ENCODE data around the gene IL17B. TPM values are rescaled to one million over a fixed set of nuclear protein-coding genes. Genes with fewer than 3 reads are reported as not detected.

Gene IL17B
- total RNA-seq, 1 experiment from 2014 or later: 1.5 TPM

DNA sequence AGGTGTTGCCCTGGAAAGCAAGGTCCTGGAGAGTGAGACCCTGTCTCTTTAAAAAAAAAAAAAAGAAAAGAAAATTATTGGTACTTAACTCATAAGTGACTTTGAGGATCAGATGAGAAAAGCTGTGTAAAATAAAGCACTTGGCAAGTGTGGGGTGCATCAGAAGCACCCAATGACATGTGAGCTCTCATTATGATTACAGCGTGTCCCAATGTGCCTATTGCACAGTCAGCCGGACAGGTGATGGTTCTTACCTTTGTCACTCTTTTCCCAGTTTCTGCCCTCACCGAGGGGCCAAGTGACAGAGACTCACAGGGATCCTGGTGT, 40.4 kb upstream of the IL17B start:
- DNase-seq: no peak
- Histone ChIP-seq H3K4me1 (peaks cover 3% of the 10 kb centered on the region; the same call in 1 of the 2 replicates), H3K27ac (no peak overlapping the region), H3K9me3 (replicated peaks) (no peaks in the 10 kb centered on the region), H3K4me3 (no peak overlapping the region), H3K36me3 (no peaks in the 10 kb centered on the region), H3K27me3 (no peaks in the 10 kb centered on the region)

DNA sequence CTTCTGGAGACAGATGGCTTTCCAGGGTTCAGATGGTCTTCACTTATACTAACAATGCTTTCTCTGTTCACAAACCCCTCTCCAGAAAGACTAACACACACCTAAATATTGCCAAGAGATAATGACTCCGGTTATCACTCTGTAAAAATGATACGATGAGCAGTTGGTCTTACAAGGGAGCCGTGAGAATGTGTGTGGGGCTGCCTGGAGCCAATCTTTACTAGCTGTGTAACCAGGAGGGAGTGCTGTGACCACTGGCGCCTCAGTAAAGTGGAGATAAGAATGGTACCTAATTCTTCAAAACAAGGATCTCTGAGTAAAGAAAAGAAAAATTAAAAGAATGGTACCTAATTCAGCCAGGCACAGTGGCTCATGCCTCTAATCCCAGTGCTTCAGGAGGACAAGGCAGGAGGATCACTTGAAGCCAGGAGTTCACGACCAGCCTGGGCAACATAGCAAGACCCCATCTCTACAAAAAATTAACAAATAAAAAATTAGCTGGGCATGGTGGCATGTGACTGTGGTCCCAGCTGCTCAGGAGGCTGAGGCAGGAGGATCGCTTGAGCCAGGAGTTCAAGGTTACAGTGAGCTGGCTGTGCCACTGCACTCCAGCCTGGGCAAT, 39.9 kb upstream of the IL17B start:
- H3K27me3 ChIP-seq: no peaks in the 10 kb centered on the region
- H3K36me3 ChIP-seq: no peaks in the 10 kb centered on the region
- DNase-seq: no peak
- H3K4me3 ChIP-seq: no peak overlapping the region
- peaks cover 3% of the 10 kb centered on the region; the same call in 1 of the 2 replicates for H3K4me1 ChIP-seq
- H3K9me3 ChIP-seq (replicated peaks): no peaks in the 10 kb centered on the region
- no peak overlapping the region for H3K27ac ChIP-seq

DNA sequence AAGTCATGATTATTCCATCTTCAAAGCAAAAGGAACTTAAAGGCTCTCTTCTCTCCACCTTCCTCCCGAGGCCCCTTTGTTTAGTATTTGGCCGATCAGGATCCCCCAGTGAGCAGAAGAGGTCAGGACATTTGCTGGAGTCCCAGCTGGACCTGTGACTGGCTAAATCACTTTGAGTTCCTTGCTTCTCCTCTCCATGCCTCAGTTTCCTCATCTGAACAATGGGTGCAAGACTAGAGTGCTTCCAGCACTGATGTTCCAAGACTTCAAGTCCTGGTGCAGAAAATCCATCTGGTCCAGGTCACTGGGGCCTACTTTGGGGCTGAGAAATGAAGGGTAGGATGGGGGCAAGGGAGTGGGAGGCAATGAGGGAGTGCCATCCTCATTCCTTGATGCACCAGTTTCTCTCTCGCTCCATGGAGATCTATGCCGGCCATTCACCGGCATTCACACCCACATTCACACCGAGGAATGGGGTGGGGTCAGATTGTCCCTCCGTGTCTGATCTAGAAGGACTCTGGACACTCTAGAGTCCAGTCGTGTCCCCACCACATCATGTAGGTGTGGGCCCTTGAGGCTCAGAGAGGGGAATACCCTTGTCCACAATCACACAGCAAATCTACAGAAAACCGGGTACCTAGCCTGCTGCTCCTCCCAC, 38.7 kb upstream of the IL17B start:
- Histone ChIP-seq H3K4me1 (peaks cover 3% of the 10 kb centered on the region; the same call in 1 of the 2 replicates), H3K36me3 (no peaks in the 10 kb centered on the region), H3K27ac (no peak overlapping the region), H3K9me3 (replicated peaks) (no peaks in the 10 kb centered on the region), H3K27me3 (no peaks in the 10 kb centered on the region), H3K4me3 (no peak overlapping the region)
- DNase-seq: no peak

DNA sequence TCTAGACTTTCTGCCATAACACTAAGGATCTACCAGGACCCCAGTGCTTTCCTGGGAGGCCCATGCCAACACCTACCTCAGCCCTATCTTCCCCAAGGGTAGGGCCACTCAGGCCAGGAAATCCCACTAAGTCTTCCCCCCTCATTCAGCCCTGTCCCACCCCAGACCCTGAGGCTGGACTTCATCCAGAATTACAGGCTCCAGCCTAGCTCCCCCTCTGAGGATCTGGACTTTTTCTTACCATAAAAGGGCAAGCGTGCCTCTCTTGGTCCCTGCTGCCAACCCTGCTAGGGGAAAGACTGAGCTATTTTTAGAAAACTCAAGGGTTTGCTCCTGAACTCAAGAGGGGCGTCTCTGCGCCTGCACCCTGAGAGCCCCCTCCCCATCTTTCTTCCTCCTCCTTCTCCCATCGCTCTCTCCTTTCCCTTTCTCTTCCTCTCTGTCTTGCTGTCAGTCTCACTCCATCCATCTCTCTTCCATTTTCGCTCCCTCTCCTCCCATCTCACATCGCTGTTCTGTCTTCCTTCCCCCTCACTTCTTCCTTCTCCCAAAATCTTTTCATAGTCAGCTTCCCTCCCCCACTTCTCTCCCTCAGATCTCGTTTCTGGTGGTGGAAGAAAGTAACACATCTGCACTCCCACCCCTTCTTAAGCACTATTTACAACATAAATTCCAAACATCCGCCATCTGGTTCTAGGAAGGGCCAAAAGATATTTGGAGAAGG, 38.1 kb upstream of the IL17B start:
- Histone ChIP-seq H3K27ac (no peak overlapping the region), H3K27me3 (no peaks in the 10 kb centered on the region), H3K36me3 (no peaks in the 10 kb centered on the region), H3K4me1 (peaks cover 3% of the 10 kb centered on the region; the same call in 1 of the 2 replicates), H3K9me3 (replicated peaks) (no peaks in the 10 kb centered on the region), H3K4me3 (no peak overlapping the region)
- DNase-seq: no peak

DNA sequence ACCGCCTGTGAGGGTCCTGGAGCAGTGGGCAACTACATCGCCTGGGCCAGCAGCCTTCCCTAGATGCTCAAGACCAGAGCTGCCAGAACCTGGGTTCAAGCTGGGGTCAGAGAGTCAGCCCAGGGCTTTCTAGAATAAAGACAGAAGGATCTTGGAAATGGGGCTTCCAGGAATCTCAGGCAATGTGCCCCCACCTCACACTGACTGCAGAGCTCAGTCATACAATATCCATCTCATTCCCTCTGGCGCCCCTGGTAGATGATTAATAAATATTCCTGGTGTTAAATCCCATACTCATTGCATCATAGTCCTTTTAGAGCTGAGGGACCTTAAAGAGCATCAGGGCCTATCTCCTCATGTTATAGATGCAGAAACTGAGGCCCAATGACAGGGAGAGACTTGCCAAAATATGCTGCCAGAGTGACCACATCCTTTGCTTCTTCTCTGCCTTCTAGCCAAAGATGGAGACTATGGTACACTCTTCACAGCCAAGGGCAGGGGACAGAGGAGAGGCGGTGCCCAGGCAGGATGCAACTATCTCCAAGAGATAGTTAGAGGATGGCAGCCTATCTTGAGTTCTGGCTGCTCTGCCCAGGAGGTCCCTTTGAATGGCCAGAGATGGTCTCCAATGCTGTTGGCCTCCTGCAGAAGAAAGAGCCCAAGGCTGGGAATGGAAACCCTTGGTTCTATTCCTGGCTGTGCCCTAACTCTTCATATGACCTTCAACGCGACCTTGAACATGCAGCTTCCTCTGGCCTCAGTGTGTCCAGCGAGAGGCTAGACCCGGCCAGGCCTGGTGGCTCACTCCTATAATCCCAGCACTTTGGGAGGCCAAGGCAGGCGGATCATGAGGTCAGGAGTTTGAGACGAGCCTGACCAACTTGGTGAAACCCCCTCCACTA, 36.2 kb upstream of the IL17B start:
- no peak for DNase-seq
- Histone ChIP-seq H3K27me3 (no peaks in the 10 kb centered on the region), H3K9me3 (replicated peaks) (no peaks in the 10 kb centered on the region), H3K36me3 (no peaks in the 10 kb centered on the region), H3K27ac (no peak overlapping the region), H3K4me3 (no peak overlapping the region), H3K4me1 (peaks cover 3% of the 10 kb centered on the region; the same call in 1 of the 2 replicates)

DNA sequence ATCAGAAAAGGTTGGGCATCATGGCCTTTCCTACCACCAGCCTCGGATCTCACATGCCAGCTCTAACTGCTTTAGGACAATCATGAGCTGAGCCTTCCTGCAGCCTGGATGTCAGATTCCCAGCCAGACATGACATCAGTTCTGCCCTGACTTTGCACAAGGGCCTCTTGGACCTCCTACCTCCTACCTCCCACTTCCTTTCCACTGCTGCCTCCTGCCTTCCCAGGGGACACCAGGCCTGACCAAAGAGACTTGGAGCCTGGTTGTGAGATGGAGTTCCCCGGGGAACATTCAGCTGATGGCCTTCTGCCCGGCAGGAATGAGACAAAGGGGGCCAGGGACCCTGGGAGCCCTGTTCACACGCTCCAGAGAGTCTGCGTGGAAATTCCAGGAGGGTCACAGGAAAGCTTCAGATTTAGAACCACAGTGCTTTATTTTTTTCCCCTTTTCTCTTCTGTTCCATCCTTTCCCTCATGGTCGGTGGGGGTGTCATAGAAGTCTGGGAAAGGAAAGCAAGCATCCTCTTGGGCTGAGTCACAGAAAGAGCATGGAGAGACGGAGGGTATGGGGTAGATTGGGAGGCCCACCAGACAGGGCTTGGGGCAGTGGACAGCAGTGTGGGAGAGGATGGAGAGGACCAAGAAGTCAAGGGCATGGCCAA, 35.4 kb upstream of the IL17B start:
- Histone ChIP-seq H3K9me3 (replicated peaks) (no peaks in the 10 kb centered on the region), H3K36me3 (no peaks in the 10 kb centered on the region), H3K4me1 (peaks cover 3% of the 10 kb centered on the region; the same call in 1 of the 2 replicates), H3K4me3 (no peak overlapping the region), H3K27ac (no peak overlapping the region), H3K27me3 (no peaks in the 10 kb centered on the region)
- no peak for DNase-seq

DNA sequence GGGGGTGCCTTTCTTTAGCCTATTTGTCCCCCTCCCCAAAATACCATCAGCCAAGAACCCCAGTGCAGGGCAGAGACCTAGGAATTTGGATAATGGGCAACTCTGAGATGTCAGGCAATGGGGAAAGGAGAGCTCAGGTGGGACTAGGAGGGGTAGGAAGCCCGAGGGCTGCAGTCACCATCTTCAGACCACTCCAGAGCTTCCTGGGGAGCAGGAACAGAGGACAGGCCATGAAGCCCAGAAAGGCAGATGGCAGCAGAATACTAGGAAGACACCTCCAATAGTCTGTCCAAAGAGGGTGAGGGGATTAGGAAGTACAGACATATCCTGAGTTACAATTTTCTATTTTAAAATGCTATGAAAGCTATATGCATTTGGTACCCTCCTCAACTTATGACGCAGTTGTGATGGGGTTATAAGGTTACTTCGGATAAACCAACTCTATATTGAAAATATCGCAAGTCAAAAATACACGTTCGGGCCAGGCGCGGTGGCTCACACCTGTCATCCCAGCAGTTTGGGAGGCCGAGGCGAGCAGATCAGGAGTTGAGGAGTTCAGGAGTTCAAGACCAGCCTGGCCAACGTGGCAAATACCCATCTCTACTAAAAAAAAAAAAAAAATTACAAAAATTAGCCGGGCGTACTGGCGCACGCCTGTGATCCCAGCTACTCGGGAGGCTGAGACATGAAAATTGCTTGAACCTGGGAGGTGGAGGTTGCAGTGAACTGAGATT, 34.6 kb upstream of the IL17B start:
- Histone ChIP-seq H3K36me3 (no peaks in the 10 kb centered on the region), H3K9me3 (replicated peaks) (no peaks in the 10 kb centered on the region), H3K4me3 (no peak overlapping the region), H3K27me3 (no peaks in the 10 kb centered on the region), H3K27ac (no peak overlapping the region), H3K4me1 (peaks cover 5% of the 10 kb centered on the region; the same call in 1 of the 2 replicates)
- DNase-seq: no peak

DNA sequence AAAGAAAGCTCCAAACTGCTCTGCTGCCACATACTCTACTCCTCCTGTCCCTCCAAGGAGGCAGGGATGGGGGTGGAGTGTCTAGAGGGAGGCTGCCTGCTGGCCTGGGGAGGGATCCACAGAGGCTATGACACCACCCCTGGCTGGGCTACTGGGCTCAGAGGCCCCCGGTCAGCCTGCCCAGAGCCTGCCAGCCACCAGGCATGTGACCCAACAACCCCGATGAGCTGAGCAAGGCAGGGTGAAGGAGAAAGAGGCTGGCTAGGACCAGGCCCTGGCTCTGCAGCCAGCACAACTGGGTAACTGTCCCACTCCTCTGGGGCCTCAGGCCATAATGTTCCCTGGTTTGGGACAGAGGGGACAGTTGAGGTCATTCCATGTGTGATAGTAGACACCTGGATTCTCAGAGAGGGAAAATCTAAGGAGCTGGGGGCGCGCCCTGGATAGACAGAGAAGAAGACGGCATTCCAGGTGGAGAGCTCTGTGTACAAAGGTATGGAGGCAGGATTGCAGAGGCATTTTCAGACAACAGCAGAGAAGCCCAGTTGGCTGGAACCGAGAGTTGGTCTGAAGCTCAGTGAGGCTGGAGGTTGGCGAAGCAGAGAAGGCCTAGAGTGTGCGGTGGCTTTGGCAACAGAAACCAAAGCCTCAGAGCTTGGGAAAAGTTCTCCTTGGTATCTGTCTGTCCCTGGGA, 33.8 kb upstream of the IL17B start:
- H3K27ac ChIP-seq: no peak overlapping the region
- no peak overlapping the region for H3K4me3 ChIP-seq
- H3K27me3 ChIP-seq: no peaks in the 10 kb centered on the region
- H3K36me3 ChIP-seq: no peaks in the 10 kb centered on the region
- peaks cover 5% of the 10 kb centered on the region; the same call in 1 of the 2 replicates for H3K4me1 ChIP-seq
- no peak for DNase-seq
- no peaks in the 10 kb centered on the region for H3K9me3 ChIP-seq (replicated peaks)

DNA sequence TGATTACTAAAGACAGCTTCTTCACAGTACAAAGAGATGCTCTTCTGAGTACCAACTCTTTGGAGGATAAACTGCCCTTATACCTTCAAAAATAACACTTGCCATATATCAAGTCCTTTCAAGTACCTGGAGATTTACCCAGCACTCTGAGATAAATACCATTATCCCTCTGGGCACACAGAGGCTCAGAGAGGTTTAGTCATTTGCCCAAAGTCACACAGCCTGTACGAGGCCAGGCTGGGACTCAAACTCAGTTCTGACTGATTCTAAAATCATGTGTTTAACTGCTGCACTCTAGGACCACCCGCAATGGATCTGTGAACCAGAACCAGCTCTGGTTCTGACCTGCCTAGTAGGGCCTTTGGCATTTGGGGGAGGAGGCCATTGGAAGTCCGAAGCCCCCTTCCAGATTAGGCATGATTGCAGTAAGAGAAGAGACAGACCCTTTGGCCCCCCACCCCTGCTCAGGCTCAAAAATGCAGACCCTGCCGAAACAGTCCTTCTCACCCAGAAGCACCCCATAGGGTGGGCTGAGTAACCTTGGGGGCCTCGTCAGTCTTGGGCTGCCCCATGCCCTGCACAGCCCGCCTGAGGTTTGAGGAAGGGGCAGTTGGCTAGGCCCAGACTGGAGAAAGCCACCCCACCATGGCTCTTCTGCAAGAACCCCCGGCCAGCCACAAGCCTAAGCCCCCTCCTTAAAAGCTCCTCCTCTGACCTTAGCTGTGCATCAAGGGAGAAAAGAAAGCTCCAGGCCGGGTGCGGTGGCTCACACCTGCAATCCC, 32.8 kb upstream of the IL17B start:
- Histone ChIP-seq H3K4me3 (no peak overlapping the region), H3K36me3 (no peaks in the 10 kb centered on the region), H3K27me3 (no peaks in the 10 kb centered on the region), H3K9me3 (replicated peaks) (no peaks in the 10 kb centered on the region), H3K27ac (no peak overlapping the region), H3K4me1 (peaks cover 2% of the 10 kb centered on the region; the same call in 1 of the 2 replicates)
- no peak for DNase-seq

DNA sequence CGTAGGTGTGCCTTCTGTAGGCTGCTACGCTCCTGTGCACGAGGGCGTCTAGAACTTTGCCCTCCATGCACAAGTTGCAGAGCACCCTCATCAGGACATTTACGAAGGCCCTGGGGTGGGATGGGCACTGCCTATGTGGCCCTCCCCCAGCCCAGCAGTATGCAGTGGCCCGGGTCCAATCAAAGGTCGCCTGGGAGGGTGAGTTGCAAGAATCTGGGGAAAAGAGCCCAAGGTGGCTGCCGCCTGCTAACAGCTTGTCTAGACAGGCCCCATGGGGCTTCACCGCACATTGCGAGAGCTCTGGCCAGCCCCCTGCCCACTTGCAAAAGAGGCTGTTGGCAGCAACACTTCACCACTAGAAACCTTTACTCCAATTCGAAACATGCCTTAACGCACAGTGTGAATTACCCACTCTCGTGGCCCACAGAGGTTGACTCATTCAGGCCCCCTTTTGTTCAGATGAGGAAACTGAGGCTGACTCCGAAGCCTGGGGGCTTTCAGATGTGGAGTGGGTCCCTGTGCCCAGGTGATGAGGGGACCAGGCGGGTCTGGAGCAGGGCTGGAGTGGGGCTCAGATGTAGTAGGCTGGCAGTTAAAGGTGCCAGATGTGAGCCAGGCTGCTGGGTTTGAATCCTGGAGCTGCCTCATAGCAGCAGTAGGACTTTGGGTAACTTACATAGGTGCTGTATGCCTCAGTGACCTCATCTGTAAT, 31.8 kb upstream of the IL17B start:
- H3K4me1 ChIP-seq: peaks cover 2% of the 10 kb centered on the region; the same call in 1 of the 2 replicates
- no peaks in the 10 kb centered on the region for H3K36me3 ChIP-seq
- no peaks in the 10 kb centered on the region for H3K27me3 ChIP-seq
- no peak overlapping the region for H3K4me3 ChIP-seq
- no peak overlapping the region for H3K27ac ChIP-seq
- no peaks in the 10 kb centered on the region for H3K9me3 ChIP-seq (replicated peaks)
- DNase-seq: no peak

DNA sequence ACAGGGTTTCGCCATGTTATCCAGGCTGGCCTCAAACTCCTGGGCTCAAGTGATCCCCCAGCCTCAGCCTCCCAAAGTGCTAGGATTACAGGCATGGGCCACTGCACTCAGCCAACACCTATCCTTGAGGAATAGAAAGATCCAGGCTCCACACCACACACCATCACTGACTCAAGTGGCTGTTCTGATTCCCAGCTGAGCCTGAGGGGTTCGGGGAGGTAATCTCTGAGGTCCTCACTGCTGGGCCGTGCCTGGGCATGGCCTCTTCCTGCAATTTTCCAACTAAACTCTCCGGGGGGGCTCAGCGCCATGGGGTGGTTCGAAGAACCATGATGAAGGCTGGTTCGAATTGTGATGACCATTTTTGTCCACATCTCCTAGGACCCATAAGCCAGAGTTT, 31.0 kb upstream of the IL17B start:
- no peak overlapping the region for H3K4me3 ChIP-seq
- no peak overlapping the region for H3K27ac ChIP-seq
- H3K4me1 ChIP-seq: peaks cover 2% of the 10 kb centered on the region; the same call in 1 of the 2 replicates
- H3K36me3 ChIP-seq: no peaks in the 10 kb centered on the region
- DNase-seq: no peak
- no peaks in the 10 kb centered on the region for H3K27me3 ChIP-seq
- H3K9me3 ChIP-seq (replicated peaks): no peaks in the 10 kb centered on the region

DNA sequence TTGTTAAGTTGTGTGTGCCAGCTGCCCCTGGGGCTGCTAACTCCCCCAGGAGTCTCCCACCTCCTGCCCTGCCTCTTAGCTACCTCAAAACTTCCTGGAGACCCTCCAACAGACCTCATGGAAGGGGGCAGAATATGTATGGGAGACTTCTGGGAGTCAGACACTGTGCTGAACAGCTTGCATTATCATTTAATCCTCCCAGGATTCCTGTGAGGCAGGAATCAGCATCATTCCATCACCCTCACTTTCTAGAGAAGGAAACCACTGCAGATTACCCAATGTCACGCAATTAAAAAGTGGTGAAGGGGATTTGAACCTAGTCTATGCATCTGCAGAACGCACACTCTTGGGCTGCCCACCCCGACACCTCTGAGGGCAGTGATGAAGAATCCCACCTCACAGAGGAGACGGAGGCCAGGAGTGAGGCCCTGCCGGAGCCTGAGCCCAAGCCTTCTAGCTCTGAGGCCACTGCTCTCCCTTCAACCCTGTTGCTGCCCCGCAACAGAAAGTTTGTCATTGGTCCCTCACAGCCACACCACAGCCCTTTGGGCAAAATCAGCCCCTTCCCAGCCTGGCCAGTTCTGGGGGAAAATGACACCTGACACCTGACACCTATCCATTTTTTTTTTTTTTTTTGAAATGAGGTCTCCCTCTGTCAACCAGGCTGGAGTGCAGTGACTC, 30.3 kb upstream of the IL17B start:
- Histone ChIP-seq H3K9me3 (replicated peaks) (no peaks in the 10 kb centered on the region), H3K4me3 (no peak overlapping the region), H3K4me1 (peaks cover 2% of the 10 kb centered on the region; the same call in 1 of the 2 replicates), H3K27ac (no peak overlapping the region), H3K27me3 (no peaks in the 10 kb centered on the region), H3K36me3 (no peaks in the 10 kb centered on the region)
- no peak for DNase-seq
